OCI-LY7 (cell line): ENCODE data around the gene SEC14L2.

Experiments used
- CTCF ChIP-seq: fragments of 200-600 bp; sonication (generic); conservative IDR thresholded peaks from 2 replicates; pipeline ENCODE4 v1.5.1; 2014; ENCODE audit warnings: mild to moderate bottlenecking, antibody characterized with exemption, low read length, moderate library complexity, mixed read lengths
- EZH2phosphoT487 ChIP-seq: fragments of 200-600 bp; sonication (generic); IDR thresholded peaks from 2 replicates; pipeline ENCODE4 v1.6.1; 2018; ENCODE audit warnings: low read depth, borderline replicate concordance, mild to moderate bottlenecking, mixed run types, antibody characterized with exemption, low read length, moderate library complexity, mixed read lengths

DNA sequence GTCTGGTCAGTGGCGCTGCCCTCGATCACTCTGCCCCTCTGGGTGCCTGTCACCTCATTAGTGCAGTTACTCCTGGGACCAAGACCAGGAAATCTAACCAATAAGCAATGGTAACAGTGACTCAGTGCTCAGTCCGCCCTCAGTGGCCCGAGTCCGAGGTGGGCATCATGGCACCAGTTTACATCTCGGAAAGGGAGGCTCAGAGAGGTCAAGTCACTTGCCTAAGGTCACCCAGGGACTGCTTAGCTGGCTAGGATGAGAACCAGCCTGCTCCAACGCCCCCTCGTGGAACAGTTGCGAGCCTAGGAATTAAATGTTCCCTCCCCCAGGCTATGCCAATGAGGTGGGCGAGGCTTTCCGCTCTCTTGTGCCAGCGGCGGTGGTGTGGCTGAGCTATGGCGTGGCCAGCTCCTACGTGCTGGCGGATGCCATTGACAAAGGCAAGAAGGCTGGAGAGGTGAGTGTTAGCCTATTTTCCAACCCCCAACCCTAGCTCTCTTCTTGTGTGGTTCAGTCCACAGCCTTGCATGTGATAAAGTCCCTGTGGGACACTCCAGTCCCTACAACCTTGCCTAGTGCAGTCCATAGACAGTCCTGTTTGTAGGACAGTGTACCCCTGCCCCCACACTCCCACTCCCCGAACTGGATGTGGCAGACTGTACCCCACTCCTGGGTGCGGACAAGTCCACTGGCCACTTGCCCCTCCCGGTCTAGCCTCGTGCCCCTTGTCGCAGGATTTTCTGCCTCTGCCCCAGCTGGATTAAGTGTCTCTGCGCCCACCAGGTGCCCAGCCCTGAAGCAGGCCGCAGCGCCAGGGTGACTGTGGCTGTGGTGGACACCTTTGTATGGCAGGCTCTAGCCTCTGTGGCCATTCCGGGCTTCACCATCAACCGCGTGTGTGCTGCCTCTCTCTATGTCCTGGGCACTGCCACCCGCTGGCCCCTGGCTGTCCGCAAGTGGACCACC is 29.9 kb downstream of the SEC14L2 start:
- TF ChIP-seq CTCF = peak; percentile 78
- no peak for TF ChIP-seq EZH2phosphoT487
